ENCODE measurements around the gene MIOS.
A peak's percentile ranks its signal among the peaks of the same experiment; 100 is the strongest.

MIOS gene

GRCh38 chr7:7647495-7648036 is 80.9 kb downstream of the MIOS start:
- Histone ChIP-seq H3K79me1 (replicated peaks; ENCODE audit: low read length, poor library complexity, severe bottlenecking) (peaks cover 36% of the 10 kb centered on the region), H3K4ac (ENCODE audit: low read depth in 1 of 2, low read length in 2 of 2) (no peak overlapping the region), H3K27me3 (ENCODE audit: control insufficient read depth in 1 of 2, insufficient read depth in 1 of 2, low read length in 2 of 2) (no peaks in the 10 kb centered on the region), H3K23ac (ENCODE audit: low read length in 2 of 2) (no peak overlapping the region), H2BK12ac (ENCODE audit: low read length in 2 of 2) (no peak overlapping the region), H3K36me3 (ENCODE audit: control insufficient read depth in 1 of 2, insufficient read depth in 2 of 2, low read depth in 1 of 2, low read length in 2 of 2) (no peaks in the 10 kb centered on the region), H2BK5ac (ENCODE audit: low read depth, low read length, poor library complexity, severe bottlenecking) (no peak overlapping the region), H2AK5ac (ENCODE audit: low read length, severe bottlenecking) (no peak overlapping the region), H3K27ac (ENCODE audit: low read length, poor library complexity, severe bottlenecking) (no peak overlapping the region), H3K4me3 (ENCODE audit: insufficient read depth in 1 of 2, low read depth in 1 of 2, low read length in 2 of 2) (no peak overlapping the region), H3K9me3 (ENCODE audit: control insufficient read depth, low read length) (no peaks in the 10 kb centered on the region), H3K4me2 (ENCODE audit: low read length, poor library complexity, severe bottlenecking) (no peak overlapping the region), H2AFZ (ENCODE audit: low read depth, low read length) (no peak overlapping the region), H2BK120ac (ENCODE audit: low read depth, low read length) (no peak overlapping the region), H4K8ac (ENCODE audit: low read length) (no peak overlapping the region), H3K14ac (ENCODE audit: low read length in 2 of 2) (no peak overlapping the region), H3K4me1 (ENCODE audit: control insufficient read depth, insufficient read depth, low read depth, low read length) (no peaks in the 10 kb centered on the region), H4K91ac (ENCODE audit: low read length) (no peak overlapping the region), H3K18ac (ENCODE audit: low read depth in 1 of 2, low read length in 2 of 2) (no peak overlapping the region), H2BK15ac (ENCODE audit: low read depth, poor library complexity, severe bottlenecking) (no peak overlapping the region), H3K9ac (ENCODE audit: low read length) (no peak overlapping the region)
- WGBS: 95% methylated on average over 2 of the region's 6 CpGs
- DNase-seq: no peak

- no peak overlapping the region for H3K14ac ChIP-seq (ENCODE audit: low read length in 2 of 2)
- H2BK5ac ChIP-seq (ENCODE audit: low read depth, low read length, poor library complexity, severe bottlenecking): no peak overlapping the region
- H3K9me3 ChIP-seq (ENCODE audit: control insufficient read depth, low read length): no peaks in the 10 kb centered on the region
- no peak overlapping the region for H4K8ac ChIP-seq (ENCODE audit: low read length)
- no peak overlapping the region for H3K4me2 ChIP-seq (ENCODE audit: low read length, poor library complexity, severe bottlenecking)
- no peak overlapping the region for H3K9ac ChIP-seq (ENCODE audit: low read length)
- peaks cover 31% of the 10 kb centered on the region for H3K79me1 ChIP-seq (replicated peaks; ENCODE audit: low read length, poor library complexity, severe bottlenecking)
- no peak overlapping the region for H2AK5ac ChIP-seq (ENCODE audit: low read length, severe bottlenecking)
- no peak overlapping the region for H3K27ac ChIP-seq (ENCODE audit: low read length, poor library complexity, severe bottlenecking)
- DNase-seq: no peak
- no peak overlapping the region for H2BK120ac ChIP-seq (ENCODE audit: low read depth, low read length)
- H3K18ac ChIP-seq (ENCODE audit: low read depth in 1 of 2, low read length in 2 of 2): no peak overlapping the region
- H3K4me1 ChIP-seq (ENCODE audit: control insufficient read depth, insufficient read depth, low read depth, low read length): no peaks in the 10 kb centered on the region
- no peak overlapping the region for H2BK15ac ChIP-seq (ENCODE audit: low read depth, poor library complexity, severe bottlenecking)
- no peak overlapping the region for H3K23ac ChIP-seq (ENCODE audit: low read length in 2 of 2)
- 94% methylated on average over 2 of the region's 2 CpGs for WGBS
- no peak overlapping the region for H2AFZ ChIP-seq (ENCODE audit: low read depth, low read length)
- no peak overlapping the region for H3K4me3 ChIP-seq (ENCODE audit: insufficient read depth in 1 of 2, low read depth in 1 of 2, low read length in 2 of 2)
- H2BK12ac ChIP-seq (ENCODE audit: low read length in 2 of 2): no peak overlapping the region
- H3K36me3 ChIP-seq (ENCODE audit: control insufficient read depth in 1 of 2, insufficient read depth in 2 of 2, low read depth in 1 of 2, low read length in 2 of 2): no peaks in the 10 kb centered on the region
- H3K4ac ChIP-seq (ENCODE audit: low read depth in 1 of 2, low read length in 2 of 2): no peak overlapping the region
- no peaks in the 10 kb centered on the region for H3K27me3 ChIP-seq (ENCODE audit: control insufficient read depth in 1 of 2, insufficient read depth in 1 of 2, low read length in 2 of 2)
- H4K91ac ChIP-seq (ENCODE audit: low read length): no peak overlapping the region
Measured at GRCh38 chr7:7650682-7651206, 84.1 kb downstream of the MIOS start.

GRCh38 chr7:7651479-7651878 is 84.8 kb downstream of the MIOS start:
- no peaks in the 10 kb centered on the region for H3K27me3 ChIP-seq (ENCODE audit: control insufficient read depth in 1 of 2, insufficient read depth in 1 of 2, low read length in 2 of 2)
- H3K23ac ChIP-seq (ENCODE audit: low read length in 2 of 2): no peak overlapping the region
- no peak overlapping the region for H2AK5ac ChIP-seq (ENCODE audit: low read length, severe bottlenecking)
- no peak overlapping the region for H2BK15ac ChIP-seq (ENCODE audit: low read depth, poor library complexity, severe bottlenecking)
- no peaks in the 10 kb centered on the region for H3K4me1 ChIP-seq (ENCODE audit: control insufficient read depth, insufficient read depth, low read depth, low read length)
- peaks cover 29% of the 10 kb centered on the region for H3K79me1 ChIP-seq (replicated peaks; ENCODE audit: low read length, poor library complexity, severe bottlenecking)
- H3K4me2 ChIP-seq (ENCODE audit: low read length, poor library complexity, severe bottlenecking): no peak overlapping the region
- no peak overlapping the region for H2BK120ac ChIP-seq (ENCODE audit: low read depth, low read length)
- no peak overlapping the region for H2AFZ ChIP-seq (ENCODE audit: low read depth, low read length)
- no peak overlapping the region for H4K8ac ChIP-seq (ENCODE audit: low read length)
- no peak overlapping the region for H3K4ac ChIP-seq (ENCODE audit: low read depth in 1 of 2, low read length in 2 of 2)
- no peak overlapping the region for H3K14ac ChIP-seq (ENCODE audit: low read length in 2 of 2)
- no peaks in the 10 kb centered on the region for H3K36me3 ChIP-seq (ENCODE audit: control insufficient read depth in 1 of 2, insufficient read depth in 2 of 2, low read depth in 1 of 2, low read length in 2 of 2)
- no peak overlapping the region for H2BK5ac ChIP-seq (ENCODE audit: low read depth, low read length, poor library complexity, severe bottlenecking)
- 67% methylated on average over 1 of the region's 3 CpGs for WGBS
- H3K9ac ChIP-seq (ENCODE audit: low read length): peak overlapping the region; percentile 3
- DNase-seq: no peak
- H3K27ac ChIP-seq (ENCODE audit: low read length, poor library complexity, severe bottlenecking): no peak overlapping the region
- no peaks in the 10 kb centered on the region for H3K9me3 ChIP-seq (ENCODE audit: control insufficient read depth, low read length)
- H3K4me3 ChIP-seq (ENCODE audit: insufficient read depth in 1 of 2, low read depth in 1 of 2, low read length in 2 of 2): no peak overlapping the region
- no peak overlapping the region for H2BK12ac ChIP-seq (ENCODE audit: low read length in 2 of 2)
- H4K91ac ChIP-seq (ENCODE audit: low read length): no peak overlapping the region
- H3K18ac ChIP-seq (ENCODE audit: low read depth in 1 of 2, low read length in 2 of 2): no peak overlapping the region

- H3K4me3 ChIP-seq (ENCODE audit: insufficient read depth in 1 of 2, low read depth in 1 of 2, low read length in 2 of 2): no peak overlapping the region
- no peaks in the 10 kb centered on the region for H3K9me3 ChIP-seq (ENCODE audit: control insufficient read depth, low read length)
- no peak overlapping the region for H2BK120ac ChIP-seq (ENCODE audit: low read depth, low read length)
- H2BK12ac ChIP-seq (ENCODE audit: low read length in 2 of 2): no peak overlapping the region
- no peak overlapping the region for H3K27ac ChIP-seq (ENCODE audit: low read length, poor library complexity, severe bottlenecking)
- H3K4me2 ChIP-seq (ENCODE audit: low read length, poor library complexity, severe bottlenecking): no peak overlapping the region
- no peak overlapping the region for H3K23ac ChIP-seq (ENCODE audit: low read length in 2 of 2)
- H3K4ac ChIP-seq (ENCODE audit: low read depth in 1 of 2, low read length in 2 of 2): no peak overlapping the region
- no peaks in the 10 kb centered on the region for H3K4me1 ChIP-seq (ENCODE audit: control insufficient read depth, insufficient read depth, low read depth, low read length)
- DNase-seq: no peak
- H4K8ac ChIP-seq (ENCODE audit: low read length): no peak overlapping the region
- no peak overlapping the region for H2BK5ac ChIP-seq (ENCODE audit: low read depth, low read length, poor library complexity, severe bottlenecking)
- H2AK5ac ChIP-seq (ENCODE audit: low read length, severe bottlenecking): no peak overlapping the region
- no peaks in the 10 kb centered on the region for H3K27me3 ChIP-seq (ENCODE audit: control insufficient read depth in 1 of 2, insufficient read depth in 1 of 2, low read length in 2 of 2)
- no peak overlapping the region for H3K9ac ChIP-seq (ENCODE audit: low read length)
- H4K91ac ChIP-seq (ENCODE audit: low read length): no peak overlapping the region
- no peak overlapping the region for H2BK15ac ChIP-seq (ENCODE audit: low read depth, poor library complexity, severe bottlenecking)
- H3K79me1 ChIP-seq (replicated peaks; ENCODE audit: low read length, poor library complexity, severe bottlenecking): peaks cover 23% of the 10 kb centered on the region
- no peak overlapping the region for H2AFZ ChIP-seq (ENCODE audit: low read depth, low read length)
- H3K36me3 ChIP-seq (ENCODE audit: control insufficient read depth in 1 of 2, insufficient read depth in 2 of 2, low read depth in 1 of 2, low read length in 2 of 2): no peaks in the 10 kb centered on the region
- no peak overlapping the region for H3K14ac ChIP-seq (ENCODE audit: low read length in 2 of 2)
- no peak overlapping the region for H3K18ac ChIP-seq (ENCODE audit: low read depth in 1 of 2, low read length in 2 of 2)
- WGBS: no CpG with 5 or more reads among the region's 1 CpG
Measured at GRCh38 chr7:7652798-7653540, 86.3 kb downstream of the MIOS start.

Data from mesenchymal stem cell (in vitro differentiated cells and primary cell).